ENCODE data around the gene EDEM3. TPM values are rescaled to one million over a fixed set of nuclear protein-coding genes. Genes with fewer than 3 reads are reported as not detected.

Gene EDEM3, protein sequence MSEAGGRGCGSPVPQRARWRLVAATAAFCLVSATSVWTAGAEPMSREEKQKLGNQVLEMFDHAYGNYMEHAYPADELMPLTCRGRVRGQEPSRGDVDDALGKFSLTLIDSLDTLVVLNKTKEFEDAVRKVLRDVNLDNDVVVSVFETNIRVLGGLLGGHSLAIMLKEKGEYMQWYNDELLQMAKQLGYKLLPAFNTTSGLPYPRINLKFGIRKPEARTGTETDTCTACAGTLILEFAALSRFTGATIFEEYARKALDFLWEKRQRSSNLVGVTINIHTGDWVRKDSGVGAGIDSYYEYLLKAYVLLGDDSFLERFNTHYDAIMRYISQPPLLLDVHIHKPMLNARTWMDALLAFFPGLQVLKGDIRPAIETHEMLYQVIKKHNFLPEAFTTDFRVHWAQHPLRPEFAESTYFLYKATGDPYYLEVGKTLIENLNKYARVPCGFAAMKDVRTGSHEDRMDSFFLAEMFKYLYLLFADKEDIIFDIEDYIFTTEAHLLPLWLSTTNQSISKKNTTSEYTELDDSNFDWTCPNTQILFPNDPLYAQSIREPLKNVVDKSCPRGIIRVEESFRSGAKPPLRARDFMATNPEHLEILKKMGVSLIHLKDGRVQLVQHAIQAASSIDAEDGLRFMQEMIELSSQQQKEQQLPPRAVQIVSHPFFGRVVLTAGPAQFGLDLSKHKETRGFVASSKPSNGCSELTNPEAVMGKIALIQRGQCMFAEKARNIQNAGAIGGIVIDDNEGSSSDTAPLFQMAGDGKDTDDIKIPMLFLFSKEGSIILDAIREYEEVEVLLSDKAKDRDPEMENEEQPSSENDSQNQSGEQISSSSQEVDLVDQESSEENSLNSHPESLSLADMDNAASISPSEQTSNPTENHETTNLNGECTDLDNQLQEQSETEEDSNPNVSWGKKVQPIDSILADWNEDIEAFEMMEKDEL
- total RNA-seq, result 10 to 100 TPM; 28.3 to 28.4 TPM

DNA sequence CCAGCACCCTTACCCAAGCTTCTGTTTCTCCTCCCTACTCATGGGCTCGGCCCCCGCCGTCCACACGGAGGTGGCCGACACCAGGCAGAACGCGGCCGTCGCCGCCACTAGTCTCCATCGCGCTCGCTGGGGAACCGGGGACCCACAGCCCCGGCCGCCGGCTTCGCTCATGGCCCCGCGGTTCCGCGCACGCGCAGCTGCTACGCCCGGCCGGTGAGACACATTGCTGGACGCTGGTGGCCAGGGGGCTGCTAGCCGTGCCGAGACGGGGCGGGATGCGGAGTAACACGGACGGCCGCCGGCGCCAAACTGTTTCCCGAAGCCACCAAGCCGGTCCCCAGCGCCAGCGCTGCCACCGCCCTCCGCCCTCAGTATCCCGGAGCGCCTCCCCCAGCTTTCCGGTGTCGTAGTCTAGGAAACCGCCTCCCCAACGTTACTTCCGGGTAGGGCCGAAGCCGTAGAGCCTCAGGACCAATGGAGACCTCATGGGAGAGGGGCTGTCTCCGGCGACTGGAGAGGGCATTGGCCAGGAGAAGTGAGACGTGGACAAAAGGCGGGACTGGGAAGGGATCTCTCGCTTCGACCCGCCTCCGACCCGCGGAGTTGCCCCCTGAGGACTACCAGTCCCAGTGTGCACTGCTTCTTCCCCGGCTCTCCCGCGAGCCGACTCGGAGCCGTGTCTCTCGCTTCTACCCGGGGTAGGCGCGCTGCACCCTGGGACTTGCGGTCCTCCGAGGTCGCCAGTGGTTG, at the start of gene EDEM3:
EDEM3 (minus strand) TSS at position 383 of the 750 bp plus-strand sequence; CDS start at position 171, 212 bp downstream.
- peaks cover 46% of the 10 kb centered on the region for H3K4me1 Mint-ChIP-seq (ENCODE audit: low read depth)
- peak; percentile 92 to 93 for ATAC-seq (replicated peaks in 1 of 2)
- H3K9me3 Mint-ChIP-seq, result no peaks in the 10 kb centered on the region
- H3K36me3 Mint-ChIP-seq (ENCODE audit: insufficient read depth in 2 of 2), result peaks cover 3 to 5% of the 10 kb centered on the region in 2 donors
- peaks cover 11% of the 10 kb centered on the region for H3K27me3 Mint-ChIP-seq (ENCODE audit: low read depth)
- peak; percentile 96 to 98 for DNase-seq
- H3K27ac Mint-ChIP-seq, result peak within 1 kb of the TSS; percentile 98
- peak within 1 kb of the TSS; percentile 96 to 100 for H3K4me3 Mint-ChIP-seq

DNA sequence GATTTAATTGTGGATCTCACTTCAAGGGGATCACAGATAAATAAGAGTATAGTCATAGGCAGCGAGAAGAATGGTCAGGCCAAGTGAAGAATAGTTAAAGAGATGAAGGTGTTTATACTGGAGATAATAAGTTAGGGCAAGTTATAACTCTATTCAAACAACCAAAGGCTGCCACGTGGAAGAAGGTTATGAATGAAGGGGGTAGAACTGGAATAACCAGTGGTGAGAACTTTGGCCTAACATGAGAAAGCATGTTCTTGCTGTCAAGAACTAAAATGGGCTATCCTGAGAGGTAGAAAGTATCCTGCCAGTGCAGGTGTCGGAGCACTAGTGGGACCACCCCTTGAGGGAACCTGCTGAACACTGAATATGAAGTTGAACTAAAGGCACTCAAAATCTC, 49.6 kb upstream of the EDEM3 start:
- no peak overlapping the region for H3K4me3 Mint-ChIP-seq
- H3K4me1 Mint-ChIP-seq (ENCODE audit: low read depth), result peaks cover 9% of the 10 kb centered on the region
- no peaks in the 10 kb centered on the region for H3K9me3 Mint-ChIP-seq
- H3K27ac Mint-ChIP-seq, result no peak overlapping the region
- DNase-seq (no peak), ATAC-seq (replicated peaks in 1 of 2) (no peak)
- H3K36me3 Mint-ChIP-seq (ENCODE audit: insufficient read depth in 2 of 2), result peaks cover 2% of the 10 kb centered on the region in 2 donors
- H3K27me3 Mint-ChIP-seq (ENCODE audit: low read depth), result no peaks in the 10 kb centered on the region

DNA sequence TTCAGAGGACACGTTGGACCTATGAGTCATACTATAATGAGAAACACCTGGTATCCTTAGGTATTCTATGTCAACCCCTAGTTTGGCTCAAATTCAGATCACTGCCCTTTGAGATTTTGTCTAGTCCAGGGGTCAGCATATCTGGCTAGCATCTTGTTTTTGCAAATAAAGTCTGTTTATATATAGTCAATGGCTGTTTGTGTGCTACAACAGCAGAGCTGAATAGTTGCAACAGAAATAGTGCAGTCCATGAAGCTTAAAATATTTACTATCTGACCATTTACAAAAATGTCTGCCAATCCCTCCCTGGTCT, 48.5 kb upstream of the EDEM3 start:
- Mint-ChIP-seq H3K4me3 (no peak overlapping the region), H3K4me1 (ENCODE audit: low read depth) (peaks cover 9% of the 10 kb centered on the region)

DNA sequence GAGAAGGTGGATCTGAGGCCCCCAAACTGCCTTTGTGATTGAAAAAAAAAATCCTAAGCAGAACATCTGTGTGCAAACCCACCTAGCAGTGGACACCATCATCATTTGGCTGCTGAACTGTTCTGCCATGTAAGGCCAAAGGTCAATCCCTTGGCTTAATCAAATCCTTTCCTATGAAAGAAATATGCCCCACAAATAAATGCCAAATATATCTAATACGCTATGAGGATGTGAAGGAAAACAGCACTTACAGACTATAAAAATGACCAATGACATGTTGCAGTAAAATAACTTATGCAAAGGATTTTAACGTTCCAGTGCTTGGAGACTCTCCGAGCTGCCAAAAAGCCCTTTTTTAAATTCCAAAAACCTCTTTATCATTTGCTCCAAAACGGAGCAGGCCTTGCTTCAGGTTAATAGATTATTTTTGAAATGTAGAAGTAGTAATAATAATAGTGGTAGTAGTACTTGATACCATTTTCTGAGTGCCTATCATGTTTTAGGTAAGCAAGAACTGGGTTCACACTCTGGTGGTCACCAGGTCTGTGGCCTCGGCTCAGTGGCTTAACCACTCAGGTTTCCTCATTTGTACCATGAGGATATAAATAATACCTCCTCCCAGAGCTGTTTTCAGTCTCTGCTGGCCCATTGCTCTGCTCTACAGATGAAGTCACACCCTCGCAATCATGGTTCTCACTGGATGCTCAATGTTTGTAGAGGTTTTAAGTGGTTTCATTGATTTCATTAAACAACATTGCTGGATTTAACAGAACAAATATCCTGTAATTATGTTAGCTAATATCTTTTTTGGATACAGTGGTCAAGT, 47.9 kb upstream of the EDEM3 start:
- DNase-seq (no peak), ATAC-seq (replicated peaks in 1 of 2) (no peak)
- peaks cover 9% of the 10 kb centered on the region for H3K4me1 Mint-ChIP-seq (ENCODE audit: low read depth)
- no peaks in the 10 kb centered on the region for H3K9me3 Mint-ChIP-seq
- no peak overlapping the region for H3K4me3 Mint-ChIP-seq
- peaks cover 2% of the 10 kb centered on the region in 2 donors for H3K36me3 Mint-ChIP-seq (ENCODE audit: insufficient read depth in 2 of 2)
- no peaks in the 10 kb centered on the region for H3K27me3 Mint-ChIP-seq (ENCODE audit: low read depth)
- no peak overlapping the region for H3K27ac Mint-ChIP-seq

More for the DNA sequence above, 48.5 kb upstream of the EDEM3 start:
- no peak for ATAC-seq (replicated peaks in 1 of 2)
- Mint-ChIP-seq H3K27me3 (ENCODE audit: low read depth) (no peaks in the 10 kb centered on the region), H3K36me3 (ENCODE audit: insufficient read depth in 2 of 2) (peaks cover 2% of the 10 kb centered on the region in 2 donors), H3K9me3 (no peaks in the 10 kb centered on the region), H3K27ac (no peak overlapping the region)
- no peak for DNase-seq

DNA sequence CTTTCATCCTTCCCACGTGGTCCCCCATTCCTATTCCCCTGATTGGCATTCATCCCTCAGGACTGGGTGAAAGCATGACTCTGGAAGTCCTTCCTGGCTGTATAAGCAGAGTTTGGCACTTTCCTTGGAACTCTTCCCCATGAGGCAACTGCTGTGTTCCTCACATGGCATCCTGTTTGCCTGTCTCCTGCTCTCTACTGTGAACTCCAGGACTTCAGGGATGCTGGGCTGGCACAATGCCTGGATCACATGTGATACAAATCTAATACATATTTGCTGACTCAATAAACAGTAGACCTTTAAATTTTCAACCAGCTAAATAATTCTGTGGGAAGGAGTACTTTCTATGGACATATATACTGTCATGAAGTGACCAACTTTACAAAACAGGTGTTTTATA, 46.8 kb upstream of the EDEM3 start:
- H3K4me1 Mint-ChIP-seq (ENCODE audit: low read depth), result peaks cover 9% of the 10 kb centered on the region
- no peak overlapping the region for H3K27ac Mint-ChIP-seq
- ATAC-seq (replicated peaks in 1 of 2), result no peak
- H3K4me3 Mint-ChIP-seq, result no peak overlapping the region
- no peaks in the 10 kb centered on the region for H3K27me3 Mint-ChIP-seq (ENCODE audit: low read depth)
- no peak for DNase-seq
- H3K9me3 Mint-ChIP-seq, result no peaks in the 10 kb centered on the region
- H3K36me3 Mint-ChIP-seq (ENCODE audit: insufficient read depth in 2 of 2), result peaks cover 2 to 4% of the 10 kb centered on the region in 2 donors

DNA sequence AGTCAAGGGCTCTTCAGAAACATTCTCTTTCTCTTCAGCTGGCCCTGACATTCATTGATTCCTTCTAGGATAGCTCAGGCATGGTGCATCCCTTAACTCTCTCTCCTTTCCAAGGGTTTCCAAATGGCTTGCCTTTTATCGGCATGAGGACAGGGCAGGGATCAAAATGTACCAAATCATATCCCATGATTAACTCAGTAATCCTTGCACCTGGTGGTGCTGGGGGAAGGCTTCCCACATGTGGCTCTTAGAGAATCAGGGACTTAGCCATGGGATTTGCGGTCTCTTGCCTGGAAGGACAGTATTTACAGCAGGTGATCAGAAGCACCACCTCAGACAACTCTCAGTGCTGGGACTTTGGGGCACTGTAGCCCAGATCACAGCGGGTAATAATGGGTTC, 46.2 kb upstream of the EDEM3 start:
- H3K36me3 Mint-ChIP-seq (ENCODE audit: insufficient read depth in 2 of 2), result peaks cover 2 to 4% of the 10 kb centered on the region in 2 donors
- H3K27ac Mint-ChIP-seq, result no peak overlapping the region
- peaks cover 7% of the 10 kb centered on the region for H3K4me1 Mint-ChIP-seq (ENCODE audit: low read depth)
- no peak for DNase-seq
- H3K27me3 Mint-ChIP-seq (ENCODE audit: low read depth), result no peaks in the 10 kb centered on the region
- H3K4me3 Mint-ChIP-seq, result no peak overlapping the region
- ATAC-seq (replicated peaks in 1 of 2), result no peak
- no peaks in the 10 kb centered on the region for H3K9me3 Mint-ChIP-seq

DNA sequence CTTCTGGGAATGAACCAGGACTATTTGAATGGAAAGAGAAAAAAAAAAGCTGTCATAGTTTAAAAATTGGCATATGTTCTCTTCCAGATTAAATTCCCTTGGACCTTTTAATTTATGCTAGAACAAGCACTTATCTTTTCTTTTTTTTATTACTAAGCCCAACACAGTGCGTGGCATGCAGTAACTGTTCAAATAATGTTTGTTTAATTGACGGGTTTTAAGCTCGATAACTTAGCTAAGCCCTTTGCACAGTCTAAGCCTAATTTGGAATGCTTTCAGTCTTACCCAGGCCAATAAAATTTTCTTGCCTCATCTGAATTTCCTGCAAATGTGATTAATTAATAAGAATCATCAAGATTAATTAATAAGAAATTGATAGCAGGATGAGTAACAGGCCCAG, 39.3 kb upstream of the EDEM3 start:
- Mint-ChIP-seq H3K27me3 (ENCODE audit: low read depth) (no peaks in the 10 kb centered on the region), H3K27ac (no peak overlapping the region), H3K4me1 (ENCODE audit: low read depth) (peaks cover 21% of the 10 kb centered on the region), H3K4me3 (no peak overlapping the region), H3K36me3 (ENCODE audit: insufficient read depth in 2 of 2) (peaks cover 2 to 6% of the 10 kb centered on the region in 2 donors), H3K9me3 (no peaks in the 10 kb centered on the region)
- DNase-seq (no peak), ATAC-seq (replicated peaks in 1 of 2) (no peak)

DNA sequence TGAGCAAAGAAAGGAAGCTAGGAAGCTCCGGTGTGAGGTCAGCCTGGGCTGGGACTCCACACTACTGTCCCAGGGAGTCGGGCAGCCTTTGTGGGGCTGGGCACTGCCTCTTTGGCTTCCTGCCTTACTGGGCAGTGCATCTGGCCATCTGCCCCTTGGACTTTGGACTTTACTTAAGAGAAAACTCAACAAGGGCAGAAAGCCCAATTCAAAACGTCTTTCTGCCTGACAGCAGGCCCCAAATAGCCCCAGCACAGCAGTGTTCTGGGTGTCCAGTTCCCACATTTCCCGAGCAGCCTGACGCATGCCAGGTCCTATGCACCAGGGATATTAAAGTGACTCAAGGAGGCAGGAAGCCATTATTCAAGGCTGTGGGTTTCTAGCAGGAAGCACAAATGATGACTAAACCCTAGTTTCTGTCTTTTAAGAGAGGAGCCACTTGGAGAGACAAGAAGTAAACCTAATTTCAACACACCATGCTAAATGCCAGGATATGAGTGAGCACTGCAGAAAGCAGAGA, 37.9 kb upstream of the EDEM3 start:
- Mint-ChIP-seq H3K27ac (peak overlapping the region; percentile 5), H3K27me3 (ENCODE audit: low read depth) (no peaks in the 10 kb centered on the region), H3K4me1 (ENCODE audit: low read depth) (peaks cover 21% of the 10 kb centered on the region), H3K4me3 (no peak overlapping the region), H3K36me3 (ENCODE audit: insufficient read depth in 2 of 2) (peaks cover 2 to 6% of the 10 kb centered on the region in 2 donors), H3K9me3 (no peaks in the 10 kb centered on the region)
- no peak for DNase-seq
- peak; percentile 54 to 69 for ATAC-seq (replicated peaks in 1 of 2)

DNA sequence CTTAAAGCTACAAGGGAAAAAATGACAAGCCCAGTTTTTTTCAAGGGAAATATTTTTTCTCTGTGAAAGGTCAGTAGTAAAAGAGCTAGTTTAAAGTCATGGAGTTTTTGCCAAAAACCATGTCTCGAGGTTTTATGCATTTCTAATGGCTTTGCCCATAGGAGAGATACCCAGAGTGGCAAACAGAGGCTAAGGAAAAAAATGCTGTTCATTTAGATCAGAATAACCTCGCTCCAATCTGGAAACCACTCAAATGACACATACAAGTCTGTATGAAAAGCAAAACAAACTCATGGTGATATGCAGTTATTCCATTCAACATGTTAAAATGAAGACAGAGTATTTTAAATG, 36.9 kb upstream of the EDEM3 start:
- peaks cover 21% of the 10 kb centered on the region for H3K4me1 Mint-ChIP-seq (ENCODE audit: low read depth)
- ATAC-seq (replicated peaks in 1 of 2), result no peak
- H3K4me3 Mint-ChIP-seq, result no peak overlapping the region
- no peak overlapping the region for H3K27ac Mint-ChIP-seq
- H3K27me3 Mint-ChIP-seq (ENCODE audit: low read depth), result no peaks in the 10 kb centered on the region
- no peaks in the 10 kb centered on the region for H3K9me3 Mint-ChIP-seq
- no peak for DNase-seq
- peaks cover 2 to 5% of the 10 kb centered on the region in 2 donors for H3K36me3 Mint-ChIP-seq (ENCODE audit: insufficient read depth in 2 of 2)

DNA sequence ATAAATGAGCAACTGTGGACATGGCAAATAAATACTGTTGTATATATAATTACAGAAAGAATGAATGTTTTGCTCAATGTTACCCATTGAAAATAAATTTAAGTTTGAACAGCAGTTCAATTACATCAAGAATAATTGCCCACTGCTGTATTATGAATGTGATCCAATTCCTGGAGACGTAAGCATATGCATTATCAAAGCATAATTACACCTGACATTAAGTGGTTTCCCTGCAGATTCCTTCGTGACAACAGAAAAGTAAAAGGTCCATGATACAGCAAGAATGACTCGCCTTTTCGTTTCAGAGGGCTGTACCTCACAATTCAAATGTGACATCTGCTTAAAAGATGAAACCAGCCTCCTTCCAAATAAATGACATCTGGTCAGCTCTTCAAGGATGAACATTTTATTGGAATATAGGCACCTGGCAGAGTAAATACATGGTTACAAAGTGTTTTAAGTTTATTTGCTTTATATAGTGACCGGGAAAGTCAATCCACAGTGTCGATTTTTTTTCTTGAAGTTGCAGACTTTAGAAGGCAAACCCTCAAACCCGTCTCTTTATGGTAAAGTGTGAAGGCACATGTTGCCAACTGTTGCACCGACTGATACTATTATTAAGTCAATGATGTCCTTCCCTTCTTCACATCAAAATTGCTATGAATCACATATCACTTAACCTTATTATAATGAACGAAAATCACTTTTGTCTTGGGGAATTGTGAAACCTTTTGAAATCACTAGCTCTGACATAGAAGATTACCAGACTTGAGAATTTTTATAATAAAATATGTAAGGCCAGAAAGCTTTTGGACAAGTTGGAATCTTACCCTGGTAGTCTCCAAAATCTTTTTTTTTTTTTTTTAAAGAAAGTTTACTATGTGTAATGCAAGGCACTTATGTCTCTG, 36.2 kb upstream of the EDEM3 start:
- H3K27me3 Mint-ChIP-seq (ENCODE audit: low read depth), result no peaks in the 10 kb centered on the region
- no peak overlapping the region for H3K27ac Mint-ChIP-seq
- H3K36me3 Mint-ChIP-seq (ENCODE audit: insufficient read depth in 2 of 2), result peaks cover 2 to 5% of the 10 kb centered on the region in 2 donors
- DNase-seq (no peak), ATAC-seq (replicated peaks in 1 of 2) (no peak)
- no peaks in the 10 kb centered on the region for H3K9me3 Mint-ChIP-seq
- peaks cover 21% of the 10 kb centered on the region for H3K4me1 Mint-ChIP-seq (ENCODE audit: low read depth)
- H3K4me3 Mint-ChIP-seq, result no peak overlapping the region

DNA sequence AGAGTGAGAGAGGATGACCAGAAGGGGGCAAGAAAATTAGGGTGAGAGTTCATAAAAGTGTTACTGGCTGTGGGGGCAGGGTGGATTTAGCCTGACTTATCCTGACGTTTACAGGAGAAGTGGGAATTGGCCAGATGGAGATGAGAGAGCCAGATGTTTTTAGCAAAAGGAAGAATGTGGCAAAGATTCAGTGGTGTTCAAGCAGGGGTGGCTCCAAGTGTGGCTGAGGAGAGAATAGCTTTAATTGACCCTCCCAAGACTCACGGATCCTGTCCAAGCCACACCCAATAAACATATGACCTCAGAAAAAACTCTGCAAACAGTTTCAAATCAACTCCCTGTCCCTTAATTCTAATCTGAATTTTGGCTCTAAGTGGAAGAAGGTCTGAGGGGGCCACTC, 35.2 kb upstream of the EDEM3 start:
- Mint-ChIP-seq H3K27ac (no peak overlapping the region), H3K9me3 (peaks cover 2 to 4% of the 10 kb centered on the region in 2 donors), H3K27me3 (ENCODE audit: low read depth) (no peaks in the 10 kb centered on the region), H3K36me3 (ENCODE audit: insufficient read depth in 2 of 2) (peaks cover 0 to 2% of the 10 kb centered on the region in 2 donors), H3K4me1 (ENCODE audit: low read depth) (peaks cover 21% of the 10 kb centered on the region), H3K4me3 (no peak overlapping the region)
- ATAC-seq (replicated peaks in 1 of 2) (no peak), DNase-seq (no peak)

Measured in activated T-cell treated with anti-CD3 and anti-CD28 coated beads, Interleukin-2, amount 50 U/mL, for 72 hours (primary cell).